HepG2 (cell line): ENCODE measurements around the gene FGF2. TPM values are rescaled to one million over a fixed set of nuclear protein-coding genes. Genes with fewer than 3 reads are reported as not detected.

Experiments
- ATAC-seq: fragments of 200-7000 bp; cut with Tn5 transposase; 3 replicates; pipeline ENCODE4 v1.9.1; 2020; ENCODE audit warnings: mild to moderate bottlenecking, moderate library complexity
- BruUV-seq: library from RNA; stranded (reverse); fragments of 400-500 nt; replicated peaks from 2 replicates; lab custom pipeline; 2021; lab: Mats Ljungman, UMichigan
- CTCF ChIA-PET: fragments of 300-600 bp; formaldehyde crosslinking; extraction: SDS; loops from one replicate; lab custom pipeline; 2021; ENCODE audit warnings: low total read pairs, inconsistent platforms, low intra/inter-chr PET ratio; lab: Yijun Ruan, JAX
- POLR2A ChIA-PET: fragments of 350-600 bp; sonication (Branson Sonifier 250); formaldehyde crosslinking; loops from one replicate; lab custom pipeline; 2020; ENCODE audit warnings: antibody characterized with exemption, inconsistent platforms; lab: Yijun Ruan, JAX
- DNase-seq: peaks from one replicate; pipeline ENCODE4 v3.0.0-alpha.2; 2015; ENCODE audit warnings: low spot score
- FAIRE-seq: peaks from 3 replicates; lab custom pipeline; 2011; peaks lifted over from hg19 to GRCh38; lab: Jason Lieb, UNC
- H2AFZ ChIP-seq: one replicate; pipeline ENCODE4 v1.6.1; 2011; ENCODE audit warnings: low read length, inconsistent platforms
- H3K27ac ChIP-seq: fragments of 300-600 bp; 3 replicates; pipeline ENCODE4 v1.8.0; 2011; ENCODE audit warnings: mixed run types, mild to moderate bottlenecking, mixed read lengths, low read length, inconsistent platforms; ENCODE audit not compliant: insufficient read depth; ENCODE audit errors: extremely low read length
- H3K27me3 ChIP-seq, 2 experiments: fragments of 200-600 bp in 1 of 2; 2 replicates in 1 of 2; 3 replicates in 1 of 2; pipeline versions ENCODE4 v1.6.0 to v1.8.0; 2011; ENCODE audit warnings: low read length in 2 of 2, mild to moderate bottlenecking in 2 of 2, moderate library complexity in 2 of 2, inconsistent platforms in 1 of 2; ENCODE audit not compliant: insufficient read depth in 2 of 2, control insufficient read depth in 1 of 2
- H3K36me3 ChIP-seq, 2 experiments: fragments of 200-600 bp in 1 of 2; replicated peaks in 1 of 2; 2 replicates in 1 of 2; 3 replicates in 1 of 2; pipeline versions ENCODE4 v1.5.1 to v1.8.0; 2011; ENCODE audit warnings: low read length in 2 of 2, inconsistent platforms in 1 of 2; ENCODE audit not compliant: insufficient read depth in 2 of 2, control insufficient read depth in 1 of 2
- H3K4me1 ChIP-seq: 2 replicates; pipeline ENCODE4 v1.5.1; 2012; ENCODE audit warnings: low read length, inconsistent platforms; ENCODE audit not compliant: insufficient read depth
- H3K4me2 ChIP-seq: 2 replicates; pipeline ENCODE4 v1.6.0; 2011; ENCODE audit warnings: low read depth, low read length, inconsistent platforms
- H3K4me3 ChIP-seq, 3 experiments: fragments of 200-600 bp in 1 of 3; sonication (generic), shearing (Covaris generic) in 1 of 3; replicated peaks in 1 of 3; 2 replicates each; pipeline ENCODE4 v1.5.1; 2011 to 2016; ENCODE audit warnings: low read length in 3 of 3, inconsistent platforms in 2 of 3, low read depth in 2 of 3, mild to moderate bottlenecking in 2 of 3, control low read depth in 1 of 3, mixed read lengths in 1 of 3; ENCODE audit not compliant: insufficient read depth in 1 of 3
- H3K79me2 ChIP-seq: one replicate; pipeline ENCODE4 v1.6.1; 2011; ENCODE audit warnings: low read length, inconsistent platforms; ENCODE audit not compliant: insufficient read depth
- H3K9ac ChIP-seq: 2 replicates; pipeline ENCODE4 v1.6.0; 2011; ENCODE audit warnings: mild to moderate bottlenecking, low read depth, low read length, inconsistent platforms; ENCODE audit not compliant: insufficient read depth
- H3K9me3 ChIP-seq: 2 replicates; pipeline ENCODE4 v1.5.1; 2012; ENCODE audit warnings: mild to moderate bottlenecking, low read length
- H4K20me1 ChIP-seq: 2 replicates; pipeline ENCODE4 v1.6.0; 2011; ENCODE audit warnings: inconsistent platforms, mild to moderate bottlenecking, low read length, moderate library complexity; ENCODE audit not compliant: insufficient read depth
- ATF2 ChIP-seq: sonication (generic); formaldehyde crosslinking; IDR thresholded peaks from 2 replicates; pipeline ENCODE4 v1.4.0; 2020; ENCODE audit warnings: missing genetic modification reagents
- DZIP1 ChIP-seq: sonication (generic); formaldehyde crosslinking; IDR thresholded peaks from 2 replicates; pipeline ENCODE4 v1.5.0; 2020; ENCODE audit warnings: mild to moderate bottlenecking, missing genetic modification reagents
- GMEB1 ChIP-seq: sonication (generic); formaldehyde crosslinking; IDR thresholded peaks from 2 replicates; pipeline ENCODE4 v1.5.1; 2020; ENCODE audit warnings: missing genetic modification reagents, mild to moderate bottlenecking, borderline replicate concordance
- MLX ChIP-seq: IDR thresholded peaks from 2 replicates; pipeline ENCODE4 v1.6.1; 2016
- PAF1 ChIP-seq: IDR thresholded peaks from 2 replicates; pipeline ENCODE4 v1.6.1; 2016; ENCODE audit warnings: missing genetic modification reagents, missing compliant biosample characterization
- SATB2 ChIP-seq: sonication (generic); formaldehyde crosslinking; IDR thresholded peaks from 2 replicates; pipeline ENCODE4 v1.5.0; 2020; ENCODE audit warnings: missing genetic modification reagents
- ZBTB38 ChIP-seq: sonication (generic); formaldehyde crosslinking; IDR thresholded peaks from 2 replicates; pipeline ENCODE4 v1.5.1; 2020; ENCODE audit warnings: mild to moderate bottlenecking, missing genetic modification reagents
- ZNF564 ChIP-seq: sonication (generic); formaldehyde crosslinking; IDR thresholded peaks from 2 replicates; pipeline ENCODE4 v1.8.1; 2023; ENCODE audit warnings: mild to moderate bottlenecking, missing genetic modification reagents
- ZNF574 ChIP-seq: sonication (generic); formaldehyde crosslinking; IDR thresholded peaks from 2 replicates; pipeline ENCODE4 v1.4.0; 2020; ENCODE audit warnings: missing genetic modification reagents
- ZNF724P ChIP-seq: sonication (generic); formaldehyde crosslinking; IDR thresholded peaks from 2 replicates; pipeline ENCODE4 v1.8.0; 2022; ENCODE audit warnings: missing genetic modification reagents, borderline replicate concordance
- WGBS: methylation state at CpG from one replicate; pipeline ENCODE4 v1.1.6; 2017; ENCODE audit warnings: low lambda C conversion rate; 5-methylcytosine and 5-hydroxymethylcytosine counted together
- in situ Hi-C: cut with HindIII; loops from 2 replicates; pipeline ENCODE4 v1.10.0; 2017; ENCODE audit warnings: low pct_unique_long_range_greater_than_20kb; ENCODE audit not compliant: extremely low pct_ligation_motif_present
- intact Hi-C: fragments of 100-400 bp; cut with micrococcal nuclease; formaldehyde crosslinking; loops from one replicate; pipeline ENCODE4 v1.10.0; 2022; ENCODE audit not compliant: unreplicated experiment
- polyA plus RNA-seq, 8 experiments: library from polyadenylated mRNA; depleted of rRNA in 3 of 8; stranded (reverse) in 7 of 8; unstranded in 1 of 8; fragments of >200 nt; fragmentation: Illumina TruSeq in 4 of 8; extraction: Trizol in 4 of 8; gene quantifications; 2 replicates each; pipeline versions ENCODE4 v1.2.1 to v1.2.3, GENCODE V29; 2011 to 2016; ENCODE audit warnings: low read depth in 4 of 8, missing spikeins in 1 of 8, mixed read lengths in 1 of 8; ENCODE audit not compliant: insufficient read depth in 1 of 8
- total RNA-seq, 5 experiments: library from RNA; depleted of rRNA; stranded (reverse); fragments of >200 nt; fragmentation: Illumina TruSeq; extraction: Trizol; gene quantifications; 2 replicates each; pipeline ENCODE4 v1.2.3, GENCODE V29; 2016; ENCODE audit warnings: low read depth in 1 of 5

The FGF2 gene
- total and polyA plus RNA-seq, 2 of the 13 experiments (the other 11 are each of a cell fraction or from before 2014, with no cell fraction given), result 0.01 to 0.02 TPM

GRCh38 chr4:122838034-122838433 is 11.4 kb downstream of the FGF2 start (continued):
- TF ChIP-seq GMEB1 (CRISPR knock-in tag), result no peak

- intact Hi-C loops, result no loop called here
- no TSS peak for BruUV-seq
- Histone ChIP-seq H3K9me3 (no peaks in the 10 kb centered on the region), H3K9ac (no peak overlapping the region), H3K4me3 (no peak overlapping the region), H2AFZ (no peak overlapping the region), H4K20me1 (no peaks in the 10 kb centered on the region), H3K27ac (no peak overlapping the region), H3K36me3 (no peaks in the 10 kb centered on the region), H3K79me2 (no peaks in the 10 kb centered on the region), H3K4me1 (no peaks in the 10 kb centered on the region), H3K4me2 (no peak overlapping the region), H3K27me3 (no peaks in the 10 kb centered on the region; a peak in 1 of 5 replicates)
- no peak for FAIRE-seq
- ATAC-seq, result no peak
- POLR2A ChIA-PET, result no interaction called here
- CTCF ChIA-PET, result no interaction called here
- no peak for DNase-seq
- no peak for TF ChIP-seq PAF1 (CRISPR knock-in tag)
- TF ChIP-seq ATF2 (CRISPR knock-in tag), result no peak
- no peak for TF ChIP-seq DZIP1 (CRISPR knock-in tag)
- TF ChIP-seq SATB2, result no peak
- TF ChIP-seq ZNF724P (CRISPR knock-in tag), result no peak
- no peak for TF ChIP-seq ZBTB38 (CRISPR knock-in tag)
- no peak for TF ChIP-seq ZNF564 (CRISPR knock-in tag)
- no peak for TF ChIP-seq ZNF574 (CRISPR knock-in tag)
- TF ChIP-seq MLX, result no peak
- WGBS, result 17% methylated on average over 1 of the region's 1 CpG
- in situ Hi-C loops, result no loop called here
Measured at GRCh38 chr4:122842392-122842791, 15.8 kb downstream of the FGF2 start.
